ENCODE results near the gene TP53TG3D. TPM values are rescaled to one million over a fixed set of nuclear protein-coding genes. Genes with fewer than 3 reads are reported as not detected.
"Not testable (repeated sequence)": the region's sequence is repeated elsewhere in the genome, so short reads cannot be mapped to it uniquely, and the experiment has no call there.

Gene TP53TG3D, protein sequence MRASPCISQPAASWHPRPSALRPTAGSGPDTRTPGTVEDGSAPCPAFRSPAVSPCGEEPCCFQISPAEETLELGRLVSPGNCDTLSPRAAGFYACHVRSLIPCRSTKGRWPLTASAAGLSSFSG
- 0.43 and 1.3 TPM in 2 replicates for total RNA-seq

- not testable (repeated sequence) for DNase-seq (ENCODE audit: low read depth); H3K4me3 ChIP-seq (ENCODE audit: low read depth, low read length)
These were observed at the start of gene TP53TG3D for GRCh38 chr16:32252986-32253385. TSS of gene TP53TG3D (plus strand) at chr16:32253286. CDS start at chr16:32253354, 68 bp downstream.

GRCh38 chr16:32253507-32253906 is 421 bp downstream of the TP53TG3D start:
- not testable (repeated sequence) for H3K4me3 ChIP-seq (ENCODE audit: low read depth, low read length); DNase-seq (ENCODE audit: low read depth)

DNA sequence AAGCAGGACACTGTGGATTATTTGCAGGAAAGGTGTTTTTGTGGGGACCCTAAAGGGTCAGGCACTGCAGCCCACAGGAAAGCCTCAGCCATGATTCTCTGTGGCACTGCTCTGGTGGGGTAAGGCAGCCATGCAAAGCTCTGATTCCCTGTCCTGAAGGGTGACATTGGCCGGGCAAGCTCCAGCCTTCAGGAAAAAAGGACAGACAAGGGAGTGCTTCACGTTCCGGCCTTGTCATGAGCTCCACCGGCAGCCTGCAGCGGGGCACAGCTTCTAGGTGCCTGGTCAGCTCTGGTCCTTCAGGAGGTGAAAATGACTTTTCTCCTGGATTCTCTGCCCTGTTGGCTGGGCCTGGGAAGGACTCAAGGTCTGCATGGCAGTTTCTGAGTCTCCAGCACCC is 8.4 kb downstream of the TP53TG3D start:
- H3K4me3 ChIP-seq (ENCODE audit: low read depth, low read length); DNase-seq (ENCODE audit: low read depth): not testable (repeated sequence)

GRCh38 chr16:32263552-32263951 is 10.5 kb downstream of the TP53TG3D start:
- DNase-seq (ENCODE audit: low read depth); H3K4me3 ChIP-seq (ENCODE audit: low read depth, low read length): not testable (repeated sequence)

GRCh38 chr16:32281910-32282309 is 28.8 kb downstream of the TP53TG3D start:
- not testable (repeated sequence) for DNase-seq (ENCODE audit: low read depth); H3K4me3 ChIP-seq (ENCODE audit: low read depth, low read length)

DNA sequence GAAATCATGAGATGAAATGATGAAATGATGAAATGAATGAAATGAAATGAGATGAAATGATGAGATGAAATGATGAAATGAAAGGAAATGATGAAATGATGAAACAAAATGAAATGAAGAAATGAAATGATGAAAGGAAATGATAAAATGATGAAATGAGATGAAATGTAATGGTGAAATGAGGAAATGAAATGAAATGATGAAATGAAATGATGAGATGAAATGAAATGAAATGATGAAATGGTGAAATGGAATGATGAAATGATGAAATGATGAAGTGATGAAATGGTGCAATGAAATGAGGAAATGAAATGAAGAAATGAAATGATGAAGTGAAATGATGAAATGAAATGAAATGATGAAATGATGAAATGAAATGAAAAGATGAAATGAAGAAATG is 29.9 kb downstream of the TP53TG3D start:
- not testable (repeated sequence) for DNase-seq (ENCODE audit: low read depth); H3K4me3 ChIP-seq (ENCODE audit: low read depth, low read length)

GRCh38 chr16:32283917-32284495 is 30.9 kb downstream of the TP53TG3D start:
- H3K4me3 ChIP-seq (ENCODE audit: low read depth, low read length); DNase-seq (ENCODE audit: low read depth): not testable (repeated sequence)

DNA sequence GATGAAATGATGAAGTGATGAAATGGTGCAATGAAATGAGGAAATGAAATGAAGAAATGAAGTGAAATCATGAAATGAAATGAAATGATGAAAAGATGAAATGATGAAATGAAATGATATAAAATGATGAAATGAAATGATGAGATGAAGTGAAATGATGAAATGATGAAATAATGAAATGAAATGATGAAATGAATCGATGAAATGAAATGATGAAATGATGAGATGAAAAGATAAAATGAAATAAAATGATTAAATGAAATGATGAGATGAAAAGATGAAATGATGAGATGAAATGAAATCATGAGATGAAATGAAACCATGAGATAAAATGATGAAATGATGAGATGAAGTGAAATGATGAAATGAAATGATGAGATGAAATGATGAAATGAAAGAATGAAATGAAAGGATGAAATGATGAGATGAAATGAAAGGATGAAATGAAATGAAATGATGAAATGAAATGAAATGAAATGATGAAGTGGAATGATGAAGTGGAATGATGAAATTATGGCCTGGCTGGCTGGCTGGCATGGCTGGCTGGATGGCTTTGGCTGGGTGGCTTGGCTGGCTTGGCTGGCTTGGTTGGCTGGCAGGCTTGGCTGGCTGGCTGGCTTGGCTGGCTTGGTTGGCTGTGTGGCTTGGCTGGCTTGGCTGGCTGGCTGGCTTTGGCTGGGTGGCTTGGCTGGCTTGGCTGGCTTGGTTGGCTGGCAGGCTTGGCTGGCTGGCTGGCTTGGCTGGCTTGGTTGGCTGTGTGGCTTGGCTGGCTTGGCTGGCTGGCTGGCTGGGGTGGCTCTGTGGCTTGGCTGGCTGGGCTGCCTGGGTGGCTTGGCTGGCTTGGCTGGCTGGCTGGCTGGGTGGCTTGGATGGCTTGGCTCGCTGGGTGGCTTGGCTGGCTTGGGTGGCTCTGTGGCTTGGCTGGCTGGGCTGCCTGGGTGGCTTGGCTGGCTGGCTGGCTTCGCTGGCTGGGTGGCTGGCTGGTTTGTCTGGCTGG is 32.0 kb downstream of the TP53TG3D start:
- not testable (repeated sequence) for H3K4me3 ChIP-seq (ENCODE audit: low read depth, low read length); DNase-seq (ENCODE audit: low read depth)

DNA sequence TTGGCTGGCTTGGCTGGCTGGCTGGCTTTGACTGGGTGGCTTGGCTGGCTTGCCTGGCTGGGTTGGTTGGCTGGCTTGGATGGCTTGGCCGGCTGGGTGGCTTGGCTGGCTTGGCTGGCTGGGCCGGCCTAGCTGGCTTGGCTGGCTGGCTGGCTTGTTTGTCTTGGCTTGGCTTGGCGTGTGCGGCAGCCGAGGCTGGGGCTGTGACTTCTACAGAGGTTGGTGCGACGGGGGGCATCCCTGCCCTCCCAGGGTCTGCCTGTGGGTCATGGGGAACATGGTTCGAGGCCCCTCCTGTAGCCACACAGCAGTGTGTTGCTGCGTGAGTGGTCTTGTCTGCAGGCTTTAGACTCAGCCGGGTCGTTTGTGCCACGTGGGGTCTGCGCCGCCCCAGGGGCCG is 33.1 kb downstream of the TP53TG3D start:
- DNase-seq (ENCODE audit: low read depth); H3K4me3 ChIP-seq (ENCODE audit: low read depth, low read length): not testable (repeated sequence)

DNA sequence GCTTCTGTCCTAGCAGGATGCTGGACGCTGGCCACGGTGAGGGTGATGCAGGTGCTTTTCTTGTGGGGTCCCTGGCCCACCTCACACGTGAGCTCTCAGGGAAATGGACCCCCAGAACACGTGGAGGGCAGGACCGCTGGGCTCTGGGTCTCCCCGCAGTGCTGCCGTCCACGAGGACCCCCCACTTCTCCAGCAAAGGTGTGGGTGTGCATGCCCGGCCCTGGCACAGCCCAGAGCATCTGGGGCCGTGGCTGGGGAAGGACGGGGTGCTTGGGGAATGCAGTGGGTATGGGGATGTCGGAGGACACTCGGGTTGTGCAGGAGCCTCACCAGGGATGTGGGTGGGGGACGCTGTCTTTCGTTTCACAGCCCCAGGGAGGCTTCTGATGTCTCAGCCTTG is 34.7 kb downstream of the TP53TG3D start:
- not testable (repeated sequence) for H3K4me3 ChIP-seq (ENCODE audit: low read depth, low read length); DNase-seq (ENCODE audit: low read depth)

DNA sequence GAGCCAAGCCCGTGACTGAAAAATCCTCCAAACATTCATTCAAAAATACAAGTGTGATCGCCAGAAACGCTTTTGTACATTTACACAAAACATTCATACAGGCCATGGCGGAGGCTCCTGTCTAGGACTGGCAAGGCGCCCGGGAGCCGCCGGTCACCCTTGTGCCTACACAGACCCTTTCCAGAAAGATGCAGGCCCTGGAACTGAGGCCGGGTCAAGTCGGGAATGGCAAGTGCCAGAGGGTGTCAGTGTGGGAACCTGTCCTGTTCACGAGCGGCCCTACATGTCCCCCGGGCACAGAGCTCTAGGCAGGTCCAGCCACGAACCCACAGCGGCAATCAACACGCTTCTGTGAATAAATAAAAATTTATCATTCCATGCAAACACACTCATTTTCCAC is 36.1 kb downstream of the TP53TG3D start:
- not testable (repeated sequence) for DNase-seq (ENCODE audit: low read depth); H3K4me3 ChIP-seq (ENCODE audit: low read depth, low read length)

DNA sequence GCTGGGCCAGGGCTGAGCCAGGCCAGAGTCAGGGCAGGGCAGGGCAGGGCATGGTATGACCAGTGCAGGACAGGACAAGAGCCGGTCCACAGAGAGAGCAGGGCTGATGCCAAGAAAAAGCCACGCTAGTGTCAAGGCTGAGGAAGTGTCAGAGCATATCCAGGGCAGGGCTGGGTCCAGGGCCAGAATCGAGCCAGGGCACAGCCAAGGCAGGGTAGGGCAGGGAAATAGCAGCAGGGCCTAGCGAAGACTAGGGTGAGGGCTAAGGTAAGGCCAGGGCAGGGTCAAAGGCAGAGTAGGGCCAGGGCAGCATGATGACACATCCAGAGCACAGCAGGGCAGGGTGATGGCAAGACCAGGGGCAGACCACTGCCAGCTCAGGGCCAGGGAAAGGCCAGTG is 49.7 kb downstream of the TP53TG3D start:
- DNase-seq (ENCODE audit: low read depth); H3K4me3 ChIP-seq (ENCODE audit: low read depth, low read length): not testable (repeated sequence)

Small RNA genes within 50 kb of the gene (small RNA-seq; reads per million reads assigned to genes)
- not detected for gene AC133485.1
- gene AC140878.1, result not detected
